ENCODE measurements around the gene NRARP.
A peak's percentile ranks its signal among the peaks of the same experiment; 100 is the strongest.

The NRARP gene

DNA sequence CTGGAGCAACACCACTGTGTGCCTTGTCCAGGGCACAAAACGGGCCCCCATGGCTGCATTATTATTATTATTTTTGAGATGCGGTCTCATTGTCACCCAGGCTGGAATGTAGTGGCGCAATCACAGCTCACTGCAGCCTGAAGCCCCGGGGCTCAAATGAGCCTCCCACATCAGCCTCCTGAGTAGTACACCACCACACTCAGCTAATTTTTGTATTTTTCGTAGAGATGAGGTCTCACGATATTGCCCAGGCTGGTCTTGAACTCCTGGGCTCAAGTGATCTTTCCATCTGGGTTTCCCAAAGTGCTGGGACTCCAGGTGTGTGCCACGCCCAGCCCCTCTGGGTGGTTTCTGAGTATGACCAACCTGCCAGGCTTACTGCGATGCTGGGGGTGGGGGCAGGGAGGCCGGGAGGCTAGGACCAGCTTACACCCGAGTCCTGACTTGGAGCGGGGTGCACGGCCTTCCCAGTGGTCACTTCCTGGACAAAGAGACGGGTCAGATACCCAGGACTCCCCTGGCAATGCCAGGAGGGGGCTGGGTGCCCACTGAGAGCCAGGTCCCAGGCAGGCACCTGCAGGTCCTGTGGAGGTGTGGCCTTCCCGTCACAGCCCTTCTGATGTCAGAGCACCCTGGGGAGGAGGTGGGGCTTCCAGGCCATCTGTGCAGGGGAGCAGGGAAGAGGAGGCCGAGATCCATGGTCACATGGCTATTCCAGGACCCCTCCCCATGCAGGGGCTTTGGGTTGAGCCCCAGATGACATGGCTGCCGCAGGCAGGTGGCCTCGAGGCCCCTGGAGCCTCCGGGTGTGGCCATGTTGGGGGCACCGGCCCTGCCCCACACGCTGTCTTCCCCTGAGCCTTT is 8.3 kb upstream of the NRARP start:
- DNase-seq: no peak

DNA sequence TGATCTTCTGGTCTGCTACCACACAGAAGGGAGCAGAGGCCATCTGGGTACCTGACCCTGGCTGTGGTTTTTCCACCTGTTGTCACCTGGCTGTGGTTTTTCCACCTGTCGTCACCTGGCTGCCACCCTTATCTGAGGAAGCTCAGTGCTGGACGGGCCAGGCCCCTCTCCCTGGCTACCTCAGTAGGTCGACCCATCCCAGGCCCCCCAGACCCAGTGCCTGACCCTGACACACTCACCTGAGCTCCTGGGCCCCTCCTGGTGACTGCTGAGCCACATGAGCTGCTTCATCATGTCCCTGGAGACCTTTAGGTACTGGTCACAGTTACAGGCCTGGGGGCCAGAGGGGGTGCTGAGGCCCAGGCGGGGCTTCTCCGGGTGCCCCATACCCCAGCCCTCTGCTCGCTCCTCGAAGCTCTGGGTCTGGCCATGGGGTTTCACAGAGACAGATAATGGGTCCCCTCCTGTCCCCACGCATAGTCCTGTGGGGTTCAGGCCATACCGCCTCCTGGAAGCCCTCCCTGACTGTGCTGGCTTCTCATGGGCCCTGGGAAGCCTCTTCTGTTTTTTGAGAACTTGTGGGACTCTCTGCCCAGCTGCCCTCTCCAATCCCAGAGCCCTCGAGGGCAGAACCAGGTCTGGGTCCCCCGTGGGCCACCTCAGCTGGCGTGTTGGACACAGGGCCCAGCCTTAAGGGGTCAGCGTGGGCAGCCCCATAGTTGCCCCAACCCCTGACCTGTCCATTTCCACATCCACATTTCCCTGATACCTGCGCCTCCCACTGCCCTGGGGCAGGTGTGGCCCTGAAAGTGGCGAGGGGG is 7.5 kb upstream of the NRARP start:
- DNase-seq: no peak

DNA sequence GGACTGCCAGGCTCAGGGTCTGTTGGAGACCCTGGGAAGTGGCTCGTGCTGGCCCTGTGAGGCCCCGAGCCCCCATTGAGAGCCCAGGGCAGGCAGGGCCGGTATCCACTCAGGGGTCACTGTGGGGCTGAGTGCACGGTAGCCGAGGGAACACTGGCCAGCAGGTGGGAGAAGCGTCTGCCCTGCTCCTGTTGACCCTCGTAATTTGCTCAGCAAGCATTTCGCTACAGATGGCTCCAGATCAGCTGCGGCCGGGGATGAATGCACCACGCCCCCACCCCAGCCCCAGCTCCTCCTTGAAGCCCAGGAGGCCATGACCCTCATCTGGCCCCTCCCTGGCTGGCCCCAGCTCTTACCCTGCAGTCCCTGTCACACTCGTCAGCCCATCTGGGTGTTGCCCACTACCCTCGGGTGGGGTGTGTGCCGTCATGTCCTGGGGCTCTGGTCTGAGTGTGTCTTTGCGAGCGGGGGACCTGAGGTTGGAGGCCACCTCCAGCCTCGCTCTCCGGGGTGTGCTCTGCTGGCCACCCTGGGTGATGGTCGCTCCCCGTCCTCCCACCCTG is 6.1 kb upstream of the NRARP start:
- no peak for DNase-seq

DNA sequence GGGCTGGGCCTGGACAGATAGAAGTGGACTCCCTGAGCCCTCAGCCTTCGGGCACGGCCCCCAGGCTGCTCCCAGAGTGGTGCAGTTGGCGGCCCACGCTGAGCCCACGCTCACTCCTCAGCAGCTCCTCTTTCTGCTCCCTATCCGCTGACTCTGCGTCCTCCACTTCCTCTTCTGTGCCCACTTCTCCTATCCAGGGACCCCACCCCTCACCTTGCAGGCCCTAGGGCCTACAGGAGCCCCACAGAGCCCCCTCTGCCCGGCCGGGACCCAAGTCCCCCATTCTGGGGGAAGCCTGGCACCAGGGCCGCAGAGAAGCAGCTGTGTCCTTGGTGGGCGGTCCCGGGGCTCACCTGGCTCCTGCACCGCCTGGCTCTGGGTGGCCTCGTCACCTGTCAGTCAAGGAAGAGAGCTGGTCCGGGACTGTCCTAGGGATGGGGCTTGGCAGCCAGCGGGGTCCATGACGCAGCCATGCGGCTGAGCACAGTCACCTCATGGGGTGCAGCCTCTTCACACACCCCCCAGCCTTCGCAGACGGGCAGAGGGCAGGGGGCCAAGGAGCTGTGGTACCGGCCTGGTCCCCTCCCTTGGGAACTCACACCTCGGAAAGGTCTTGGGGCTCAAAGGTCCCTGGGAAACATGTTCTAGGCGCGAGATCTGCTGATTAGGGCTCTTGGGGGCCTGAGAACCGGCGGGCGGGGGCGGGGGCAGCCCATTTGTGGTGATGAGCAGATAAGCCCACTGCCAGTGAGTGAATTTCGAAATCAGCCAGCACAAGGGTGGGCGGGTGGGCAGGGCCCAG is 5.4 kb upstream of the NRARP start:
- no peak for DNase-seq

DNA sequence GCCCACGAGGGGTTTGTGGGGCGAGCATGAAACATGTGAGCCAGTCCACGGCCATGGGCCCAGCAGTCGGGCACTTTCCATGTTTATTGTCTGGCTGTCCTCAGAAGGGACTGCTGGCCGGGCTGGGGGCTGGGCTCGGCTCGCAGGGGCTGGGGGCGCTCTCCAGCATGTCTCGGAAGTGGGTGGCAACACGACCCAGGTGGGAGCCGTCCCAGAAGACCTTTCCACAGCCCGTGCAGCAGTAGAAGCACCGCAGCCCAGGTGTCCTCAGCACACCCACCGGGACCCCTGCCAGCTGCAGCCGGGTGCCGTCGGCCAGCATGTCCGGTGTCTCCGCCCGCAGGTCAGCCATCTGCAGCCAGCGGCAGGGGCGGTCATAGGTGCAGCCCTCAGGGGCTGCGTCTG is 4.8 kb upstream of the NRARP start:
- DNase-seq: no peak

DNA sequence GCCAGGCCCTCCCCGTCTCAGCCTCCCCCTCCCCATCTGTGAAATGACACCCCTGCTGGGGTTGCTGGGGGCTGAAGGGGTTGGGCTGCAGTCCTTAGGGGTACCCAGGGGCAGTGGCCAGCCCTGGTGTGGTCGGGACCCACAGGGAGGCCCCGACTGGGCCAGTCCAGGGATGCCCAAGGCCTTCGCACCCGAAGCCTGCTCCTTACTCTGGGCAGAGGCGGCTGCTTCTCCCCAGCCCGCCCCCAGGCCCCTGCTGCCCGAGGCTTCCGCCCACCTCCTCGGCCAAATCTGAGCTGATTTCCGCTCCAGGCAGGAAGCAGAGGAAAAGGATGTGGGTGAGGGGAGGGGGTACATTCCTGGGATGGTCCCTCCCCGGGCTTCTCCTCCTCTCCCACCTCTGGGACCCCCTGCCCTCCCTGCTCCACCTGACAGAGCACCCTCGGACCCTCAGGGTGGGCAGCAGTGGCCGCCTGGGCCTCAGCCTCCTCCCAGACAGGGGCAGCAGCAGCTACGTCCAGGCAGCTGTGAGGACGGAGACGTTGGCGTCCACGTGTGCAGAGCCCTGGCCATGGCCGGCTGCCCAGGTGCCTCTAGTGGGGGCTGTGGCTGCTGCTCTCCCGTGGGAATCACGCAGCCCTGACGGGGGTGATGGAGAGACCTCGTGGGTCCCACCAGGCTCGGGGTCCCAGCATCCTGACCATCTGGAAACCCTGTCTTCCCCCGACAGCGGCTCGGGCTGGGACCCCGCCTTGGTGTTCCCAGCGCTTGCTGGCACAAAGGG is 4.2 kb upstream of the NRARP start:
- DNase-seq: no peak

DNA sequence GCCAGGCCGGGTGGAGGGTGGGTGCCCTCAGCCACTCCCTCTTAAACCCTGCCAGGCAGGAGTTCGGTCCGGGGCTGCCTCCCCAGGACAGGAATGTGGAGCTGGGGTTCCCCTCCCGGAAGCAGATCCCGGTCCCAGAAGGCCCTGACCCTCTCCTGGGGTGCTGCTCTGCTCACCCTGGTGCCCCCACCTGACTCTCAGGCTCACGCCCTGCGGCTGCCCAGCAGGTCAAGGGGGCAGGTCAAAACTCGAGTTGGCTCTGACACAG is 3.7 kb upstream of the NRARP start:
- no peak for DNase-seq

DNA sequence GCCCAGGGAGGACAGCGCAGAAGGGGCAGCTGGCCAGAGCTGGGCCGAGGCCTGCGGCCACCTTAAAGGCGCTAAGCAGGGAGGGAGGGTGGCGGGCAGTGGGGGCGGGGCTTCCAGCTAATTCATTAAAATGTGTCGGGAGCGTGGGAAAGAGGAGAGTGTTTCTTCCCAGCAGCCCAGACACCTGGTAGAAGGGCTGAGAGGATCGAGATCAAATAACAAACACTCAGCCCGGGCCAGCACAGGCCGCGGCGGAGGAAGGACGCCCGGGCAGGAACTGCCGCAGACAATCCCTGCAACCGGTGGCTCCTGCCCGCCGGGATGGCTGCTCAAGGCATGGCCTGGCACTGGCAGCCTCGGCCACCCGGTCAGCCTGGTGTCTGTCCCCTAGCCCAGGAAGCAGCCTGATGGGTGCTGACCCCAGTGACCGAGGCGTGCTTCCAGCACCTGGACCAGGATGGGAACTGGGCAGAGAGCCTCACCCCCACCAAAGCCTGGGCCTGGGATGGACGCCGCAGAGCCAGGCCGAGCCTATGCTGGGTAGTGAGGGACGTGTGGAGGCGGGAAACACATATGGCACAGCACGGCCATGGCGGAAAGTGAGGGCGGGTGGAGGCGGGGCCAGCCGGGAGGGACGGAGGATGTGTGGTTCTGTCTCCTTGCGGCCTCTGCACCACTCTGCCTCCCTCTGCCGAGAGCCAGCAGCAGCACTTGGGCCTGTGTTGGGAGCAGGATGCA is 3.2 kb upstream of the NRARP start:
- DNase-seq: no peak

DNA sequence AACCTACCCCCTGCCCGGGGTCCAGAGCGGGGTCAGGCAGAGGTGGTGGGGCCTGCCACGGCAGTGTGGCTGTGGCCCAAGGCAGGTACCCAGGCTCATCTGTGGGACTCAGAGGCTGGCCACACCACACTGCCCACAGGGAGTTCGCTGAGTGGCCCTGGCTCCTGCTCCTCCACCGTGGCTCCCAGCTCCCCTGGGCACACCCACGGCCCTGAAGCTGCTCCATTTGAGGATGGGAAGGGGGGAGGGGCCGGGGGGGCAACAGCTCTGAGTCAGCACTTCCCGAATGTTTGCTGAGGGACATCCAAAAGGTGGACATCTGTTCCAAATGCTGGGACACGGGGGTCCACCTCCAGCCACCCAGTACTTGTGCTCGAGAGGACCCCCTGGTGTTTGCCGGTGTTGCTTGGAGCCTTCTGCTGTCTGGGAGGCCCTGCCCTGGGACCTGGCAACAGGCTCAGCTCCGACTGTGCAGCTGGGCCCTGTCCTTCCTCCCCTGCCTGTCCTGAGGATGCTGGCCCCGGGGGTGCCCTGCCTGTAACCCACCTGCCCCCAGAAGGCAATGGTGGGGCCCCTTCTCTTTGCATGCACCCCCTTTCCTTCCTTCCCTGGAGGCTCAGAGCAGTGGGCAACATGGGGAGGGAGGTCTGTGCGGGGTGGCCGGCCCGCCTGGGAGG is 2.5 kb upstream of the NRARP start:
- DNase-seq: no peak

DNA sequence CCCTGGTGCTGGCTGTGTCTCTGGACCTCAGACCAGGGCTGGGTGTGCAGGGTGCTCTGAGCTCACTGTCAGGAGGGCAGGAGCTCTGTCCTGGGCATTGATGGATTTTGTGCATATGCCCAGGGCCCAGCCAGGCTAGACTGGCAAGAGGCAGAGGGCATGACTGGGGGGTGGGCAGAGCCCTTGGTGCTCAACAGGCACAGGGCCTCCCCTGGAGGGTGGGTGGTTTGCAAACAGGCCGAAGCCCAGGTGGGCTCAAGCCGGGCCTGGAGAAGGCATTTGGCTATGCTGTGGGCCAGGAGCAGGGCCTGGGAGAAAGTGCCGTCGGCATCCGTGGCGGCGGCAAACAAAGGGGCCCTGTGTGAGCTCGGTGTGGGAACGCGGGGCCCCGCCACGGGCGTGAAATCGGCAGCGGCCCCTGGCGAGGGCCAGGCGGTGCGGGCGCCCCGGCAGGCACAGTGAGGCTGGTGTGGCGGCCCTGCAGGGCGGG is 1.9 kb upstream of the NRARP start:
- no peak for DNase-seq

DNA sequence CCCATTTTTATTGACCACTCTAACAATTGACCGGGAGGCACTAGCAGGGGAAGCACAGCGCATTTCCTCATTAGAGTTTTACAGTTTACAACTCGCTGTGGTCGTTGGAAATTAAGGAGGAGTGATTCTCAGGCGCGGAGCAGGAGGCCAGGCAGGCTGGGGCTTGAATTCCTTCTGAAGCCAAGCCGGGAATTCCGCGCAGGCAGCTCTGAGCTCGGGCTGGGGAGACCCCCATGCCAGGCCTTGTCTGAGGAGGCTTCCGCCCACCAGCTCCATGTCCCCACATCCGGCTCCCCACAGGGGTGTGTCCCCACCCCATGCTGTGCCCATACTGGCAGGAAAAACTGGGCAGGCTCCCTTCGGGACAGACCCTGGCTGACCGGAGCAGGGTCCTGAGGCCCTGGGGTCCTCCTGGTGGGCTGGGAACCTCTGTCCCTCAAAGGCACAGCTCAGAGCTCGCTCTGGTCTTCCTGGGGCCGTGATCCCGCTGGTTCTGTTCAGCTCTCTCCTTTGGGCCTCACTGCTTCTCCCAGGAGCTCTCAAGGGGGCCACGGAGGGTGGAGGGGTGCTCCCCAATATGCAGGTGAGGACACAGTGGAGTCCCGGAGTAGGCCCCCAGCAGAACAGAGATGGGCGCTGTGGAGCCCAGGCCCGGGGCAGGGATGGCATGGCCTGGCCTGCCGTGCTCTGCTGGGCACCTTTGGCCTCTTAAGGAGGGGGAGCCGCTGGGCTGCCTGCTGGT is 1.3 kb upstream of the NRARP start:
- no peak for DNase-seq

DNA sequence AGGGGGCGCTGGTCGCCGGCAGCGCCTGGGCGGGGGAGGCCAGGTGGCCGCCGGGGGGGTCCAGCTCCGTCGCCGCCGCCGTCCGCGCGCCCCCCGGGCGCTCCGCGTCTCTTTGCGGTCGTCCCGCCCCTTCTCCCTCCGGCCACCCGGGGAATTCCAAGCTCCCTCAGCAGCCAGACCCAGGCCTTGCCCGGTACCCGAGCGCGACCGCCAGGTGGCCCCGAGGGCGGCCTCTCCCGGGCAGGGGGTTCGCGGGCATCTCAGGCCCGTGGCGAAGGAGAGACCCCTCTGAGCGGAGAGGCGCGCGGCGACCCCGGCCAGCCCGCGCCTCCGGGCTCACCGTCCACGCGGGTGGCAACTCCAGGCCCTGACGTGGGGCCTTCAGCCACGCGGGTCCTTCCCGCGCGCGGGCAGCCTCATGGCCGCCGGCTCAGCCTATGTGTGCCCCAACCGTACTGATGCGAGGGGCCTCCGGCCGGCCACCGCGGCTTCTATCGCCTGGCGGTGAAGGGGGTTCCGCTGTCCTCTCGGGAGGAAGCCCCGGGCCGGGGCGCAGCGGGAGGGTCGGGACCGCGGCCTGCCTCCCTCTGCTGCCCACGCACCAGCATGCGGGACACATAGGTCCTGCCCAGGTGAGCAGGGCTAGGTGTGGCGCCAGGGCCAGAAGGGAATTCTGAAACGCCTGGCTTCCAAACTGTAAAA is 529 bp upstream of the NRARP start:
- no peak for DNase-seq

DNA sequence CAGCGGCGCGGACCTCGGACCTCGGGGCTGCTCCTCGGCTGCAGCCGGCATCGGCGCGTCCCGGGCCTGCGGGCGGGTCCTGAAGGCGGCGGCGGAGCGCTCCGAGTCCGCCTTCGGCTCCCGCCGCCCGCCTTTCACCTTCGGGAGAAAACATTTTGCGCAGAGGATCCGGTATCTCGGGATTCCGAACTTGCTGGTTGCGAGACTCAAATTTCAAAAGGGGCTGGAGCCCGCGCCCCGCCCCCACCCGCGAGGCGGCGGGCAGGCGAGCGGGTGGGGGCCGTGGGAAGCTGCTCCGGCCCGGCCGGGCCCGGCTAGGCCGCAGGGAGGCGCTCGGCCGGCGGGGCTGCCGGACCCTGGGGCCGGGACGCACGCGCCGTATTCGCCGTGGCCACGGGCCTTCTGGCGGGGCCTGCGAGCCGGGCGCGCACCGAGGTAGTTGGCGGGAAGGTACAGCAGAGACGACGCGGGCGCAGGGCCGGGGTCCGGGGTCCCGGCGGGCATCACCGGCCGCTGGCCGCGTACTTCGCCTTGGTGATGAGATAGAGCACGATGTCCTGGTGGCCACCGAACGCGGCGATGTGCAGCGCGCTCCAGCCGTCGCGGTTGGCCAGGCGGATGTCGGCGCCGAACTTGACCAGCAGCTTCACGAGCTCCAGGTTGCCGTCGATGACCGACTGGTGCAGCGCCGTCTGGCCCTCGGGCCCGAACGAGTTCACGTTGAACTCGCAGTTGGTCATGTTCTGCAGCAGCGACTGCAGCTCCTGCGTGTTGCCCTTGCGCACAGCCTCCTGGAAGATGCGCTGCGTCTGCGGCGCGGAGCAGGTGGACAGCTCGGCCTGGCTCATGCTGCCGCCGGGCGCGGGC is 757 bp downstream of the NRARP start:
- peak; percentile 41 for DNase-seq

DNA sequence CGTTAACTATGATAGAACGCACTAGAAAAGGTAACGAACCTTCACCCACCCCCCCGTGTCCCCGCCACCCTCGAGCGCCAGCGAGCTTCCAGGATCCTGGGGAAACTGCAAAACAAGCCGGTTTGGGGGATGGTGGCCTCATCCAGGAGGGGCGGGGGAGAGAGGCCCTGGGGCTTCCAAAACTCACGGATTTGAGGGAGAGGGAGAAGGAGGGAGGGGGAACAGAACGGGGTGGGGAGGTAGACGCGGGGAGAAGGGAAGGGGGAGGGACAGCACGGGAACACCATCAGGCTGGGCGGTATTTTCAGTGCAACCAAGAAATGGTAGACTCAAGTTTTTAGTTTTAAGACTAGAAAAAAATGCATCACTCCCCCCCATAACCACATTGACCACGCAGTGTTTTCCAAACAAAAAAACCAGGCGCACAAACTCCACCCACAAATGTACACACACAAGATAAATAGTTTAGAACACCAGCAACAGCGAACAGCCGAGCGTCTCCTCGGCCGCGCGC is 1.4 kb downstream of the NRARP start:
- DNase-seq: no peak

DNA sequence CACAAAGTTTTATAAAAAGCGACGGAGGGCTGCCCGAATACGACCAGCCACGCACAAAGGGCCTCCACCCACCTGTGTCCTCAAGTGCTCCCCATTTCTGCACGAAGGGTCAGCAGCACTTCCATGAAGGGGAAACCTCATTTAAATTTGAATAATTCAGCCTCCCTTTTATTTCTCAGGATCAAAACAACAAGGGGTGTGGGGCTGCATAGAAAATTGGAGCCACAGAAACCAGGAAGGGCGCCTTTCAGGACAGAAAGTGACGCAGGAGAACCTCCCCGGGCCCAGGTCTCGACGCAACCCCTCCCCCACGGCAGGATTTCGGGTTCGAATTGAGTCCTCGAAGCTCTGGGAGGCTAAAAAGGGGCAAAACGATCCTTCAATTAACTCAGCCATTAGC is 2.1 kb downstream of the NRARP start:
- DNase-seq: no peak

DNA sequence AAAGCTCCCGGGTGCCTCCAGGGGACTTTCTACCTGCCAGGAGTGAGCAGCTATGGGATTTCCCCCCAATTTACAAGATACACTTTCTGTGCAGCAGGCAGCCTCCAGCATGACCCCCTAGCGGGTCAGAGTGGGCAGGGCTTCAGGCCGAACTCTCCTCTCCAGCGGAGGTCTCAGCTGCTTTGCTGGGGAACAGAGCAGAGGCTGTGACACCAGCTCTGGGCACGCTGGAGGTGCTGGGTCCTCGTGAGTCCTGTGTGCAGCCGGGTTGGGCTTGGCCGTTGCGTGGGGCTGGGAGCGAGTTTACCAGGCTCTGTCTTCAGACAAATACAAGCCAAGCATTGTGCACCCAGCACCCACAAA is 2.9 kb downstream of the NRARP start:
- DNase-seq: no peak

DNA sequence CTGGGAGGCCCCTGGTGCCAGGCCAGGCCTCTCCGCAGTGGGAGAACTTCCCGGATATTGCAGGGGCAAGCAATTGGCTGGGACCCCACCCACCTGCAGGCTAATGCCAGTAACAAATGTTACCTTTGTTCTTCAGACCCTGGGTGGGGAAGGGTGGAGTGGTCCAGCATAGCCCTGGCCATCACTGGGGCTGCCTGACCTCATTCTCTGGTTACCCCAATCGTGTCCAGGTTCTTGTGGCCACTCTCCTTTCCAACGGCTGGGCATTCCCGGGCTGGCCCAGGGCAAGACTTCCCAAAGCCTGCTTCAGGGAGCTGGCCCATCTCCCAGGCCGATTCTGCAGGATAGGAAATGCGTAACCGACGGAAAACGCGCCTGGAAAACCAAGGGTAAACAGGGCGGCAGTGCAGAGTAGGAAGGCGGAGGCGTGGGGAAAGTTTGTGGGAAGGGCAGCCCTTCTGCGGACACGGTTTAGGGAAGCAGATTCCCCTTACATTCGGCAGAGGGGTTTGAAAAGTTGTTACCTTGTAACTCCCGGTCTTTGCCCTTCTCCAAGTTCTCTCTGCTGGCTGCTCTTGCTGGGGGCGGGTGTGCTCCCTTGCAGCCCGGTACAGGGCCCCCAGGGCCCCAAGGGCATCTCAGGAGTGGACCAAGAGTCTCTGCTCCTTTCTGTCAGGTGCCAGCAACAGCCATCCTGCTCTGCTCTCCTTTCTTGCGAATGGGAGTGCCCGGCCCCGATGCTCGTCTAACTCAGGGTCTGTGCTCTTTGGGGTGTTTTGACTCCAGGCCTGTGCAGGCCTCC is 3.5 kb downstream of the NRARP start:
- DNase-seq: no peak

DNA sequence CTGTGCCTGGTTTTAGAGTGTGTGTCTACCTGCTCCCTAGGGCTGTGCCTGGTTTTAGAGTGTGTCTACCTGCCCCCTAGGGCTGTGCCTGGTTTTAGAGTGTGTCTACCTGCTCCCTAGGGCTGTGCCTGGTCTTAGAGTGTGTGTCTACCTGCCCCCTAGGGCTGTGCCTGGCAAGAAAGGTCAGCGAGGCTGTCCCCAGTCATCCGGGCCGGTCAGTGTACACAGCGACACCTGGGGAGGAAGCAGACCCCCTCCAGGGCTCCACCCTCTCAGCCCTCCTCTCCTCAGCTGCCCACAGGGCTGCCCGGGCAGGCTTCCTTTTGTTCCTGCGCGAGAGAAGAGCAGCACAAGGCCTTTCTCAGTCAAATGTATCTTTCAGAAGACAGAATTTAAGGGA is 4.1 kb downstream of the NRARP start:
- no peak for DNase-seq

Measured in EL (cell line).